Upper lobe of left lung (tissue), 4 donors: ENCODE measurements around the gene MAD1L1.

ENCODE experiments used
- CTCF ChIP-seq, 6 experiments: fragments of 450-650 bp in 4 of 6; fragments of 200-600 bp in 2 of 6; sonication (generic) in 2 of 6; IDR thresholded peaks; one replicate each; pipeline ENCODE4 v1.5.1; 2016 to 2019; ENCODE audit warnings: antibody characterized with exemption in 6 of 6
- EP300 ChIP-seq, 4 donors: sonication (generic); formaldehyde crosslinking; IDR thresholded peaks; one replicate each; pipeline ENCODE4 v1.5.1; 2017; ENCODE audit warnings: antibody characterized with exemption in 4 of 4, control low read depth in 2 of 4
- POLR2A ChIP-seq, 4 donors: fragments of 450-650 bp; IDR thresholded peaks; one replicate each; pipeline ENCODE4 v1.5.1; 2016 to 2017; ENCODE audit warnings: antibody characterized with exemption in 4 of 4, mild to moderate bottlenecking in 2 of 4
- POLR2AphosphoS5 ChIP-seq, 2 donors: sonication (generic); formaldehyde crosslinking; IDR thresholded peaks; one replicate each; pipeline ENCODE4 v1.5.1; 2017; ENCODE audit warnings: antibody characterized with exemption in 2 of 2

- no peak for TF ChIP-seq POLR2AphosphoS5 (IDR thresholded peaks at IDR 0.05)
- TF ChIP-seq CTCF (IDR thresholded peaks at IDR 0.05): no peak
- no peak for TF ChIP-seq POLR2A (IDR thresholded peaks at IDR 0.05)
- no peak for TF ChIP-seq EP300 (IDR thresholded peaks at IDR 0.05)
These were observed 77.9 kb downstream of the MAD1L1 start for GRCh38 chr7:2154831-2155230.
